Endothelial cell of umbilical vein (primary cell): Measurements from ENCODE around the gene MTA1. TPM values are rescaled to one million over a fixed set of nuclear protein-coding genes. Genes with fewer than 3 reads are reported as not detected.

Source experiments
- BruUV-seq: library from RNA; stranded (reverse); fragments of 400-500 nt; replicated peaks from 2 replicates; lab custom pipeline; 2021; lab: Mats Ljungman, UMichigan
- CTCF ChIA-PET: fragments of 300-600, 350-600 bp; sonication (Branson Sonifier 250); formaldehyde crosslinking; loops from one replicate; lab custom pipeline; 2021; ENCODE audit warnings: antibody characterized with exemption, inconsistent platforms; lab: Charles Lee
- POLR2A ChIA-PET: fragments of 300-600, 350-600 bp; sonication (Branson Sonifier 250); formaldehyde crosslinking; loops from one replicate; lab custom pipeline; 2021; ENCODE audit warnings: antibody characterized with exemption, inconsistent platforms; lab: Charles Lee
- DNase-seq: peaks from one replicate; pipeline ENCODE4 v3.0.0-alpha.2; 2011; ENCODE audit warnings: low read depth, low spot score
- FAIRE-seq: peaks from 2 replicates; lab custom pipeline; 2011; peaks lifted over from hg19 to GRCh38; lab: Jason Lieb, UNC
- H2AFZ ChIP-seq: 2 replicates; pipeline ENCODE4 v1.6.0; 2012; ENCODE audit warnings: low read depth, low read length, control low read depth, inconsistent platforms
- H3K27ac ChIP-seq: 2 replicates; pipeline ENCODE4 v1.5.1; 2011; ENCODE audit warnings: low read depth, mild to moderate bottlenecking, control low read depth, low read length, moderate library complexity; ENCODE audit not compliant: insufficient read depth
- H3K27me3 ChIP-seq, 2 experiments: 2 replicates each; pipeline versions ENCODE4 v1.6.0 to v1.6.1; 2011; ENCODE audit warnings: low read length in 2 of 2, mixed read lengths in 1 of 2; ENCODE audit not compliant: control insufficient read depth in 2 of 2, insufficient read depth in 2 of 2
- H3K36me3 ChIP-seq, 2 experiments: 2 replicates in 1 of 2; 3 replicates in 1 of 2; pipeline ENCODE4 v1.5.1; 2011; ENCODE audit warnings: low read length in 2 of 2, mild to moderate bottlenecking in 1 of 2, moderate library complexity in 1 of 2; ENCODE audit not compliant: control insufficient read depth in 2 of 2, insufficient read depth in 2 of 2; ENCODE audit errors: extremely low read depth in 1 of 2
- H3K4me1 ChIP-seq: 3 replicates; pipeline ENCODE4 v1.5.1; 2011; ENCODE audit warnings: mild to moderate bottlenecking, low read length; ENCODE audit not compliant: control insufficient read depth, insufficient read depth; ENCODE audit errors: extremely low read depth
- H3K4me2 ChIP-seq: 2 replicates; pipeline ENCODE4 v1.6.1; 2011; ENCODE audit warnings: low read length, control low read depth, mixed read lengths; ENCODE audit not compliant: insufficient read depth
- H3K4me3 ChIP-seq, 3 experiments: fragments of 200-600 bp in 1 of 3; sonication (generic), shearing (Covaris generic) in 1 of 3; replicated peaks in 1 of 3; 2 replicates each; pipeline ENCODE4 v1.5.1; 2011 to 2016; ENCODE audit warnings: control low read depth in 3 of 3, low read length in 3 of 3, mild to moderate bottlenecking in 2 of 3, inconsistent platforms in 1 of 3, low read depth in 1 of 3, moderate library complexity in 1 of 3; ENCODE audit not compliant: insufficient read depth in 1 of 3
- H3K79me2 ChIP-seq: 2 replicates; pipeline ENCODE4 v1.6.0; 2012; ENCODE audit warnings: low read length, inconsistent platforms; ENCODE audit not compliant: control insufficient read depth, insufficient read depth
- H3K9ac ChIP-seq: replicated peaks from 2 replicates; pipeline ENCODE3; 2011; ENCODE audit warnings: low read length, control low read depth; ENCODE audit not compliant: insufficient read depth; ENCODE audit errors: extremely low read depth
- H3K9me1 ChIP-seq: replicated peaks from 3 replicates; pipeline ENCODE4 v1.6.0; 2011; ENCODE audit warnings: mild to moderate bottlenecking, low read length; ENCODE audit not compliant: control insufficient read depth, insufficient read depth; ENCODE audit errors: extremely low read depth
- H3K9me3 ChIP-seq: replicated peaks from 2 replicates; pipeline ENCODE4 v1.5.1; 2012; ENCODE audit warnings: low read length, inconsistent platforms; ENCODE audit not compliant: control insufficient read depth, insufficient read depth
- H4K20me1 ChIP-seq: replicated peaks from 2 replicates; pipeline ENCODE3; 2011; ENCODE audit warnings: mild to moderate bottlenecking, low read length; ENCODE audit not compliant: control insufficient read depth, insufficient read depth; ENCODE audit errors: extremely low read depth
- FOS ChIP-seq: IDR thresholded peaks from 2 replicates; pipeline ENCODE4 v1.6.1; 2011; ENCODE audit warnings: mild to moderate bottlenecking, low read length, moderate library complexity, borderline replicate concordance; ENCODE audit not compliant: insufficient read depth
- POLR2A ChIP-seq: IDR thresholded peaks from 2 replicates; pipeline ENCODE4 v1.6.1; 2012; ENCODE audit warnings: low read depth, mild to moderate bottlenecking, control low read depth, low read length
- POLR2AphosphoS5 ChIP-seq: IDR thresholded peaks from 2 replicates; pipeline ENCODE4 v1.6.1; 2012; ENCODE audit warnings: low read depth, mild to moderate bottlenecking, control low read depth, low read length, moderate library complexity; ENCODE audit not compliant: insufficient read depth
- dilution Hi-C: fragments of 300-500 bp; cut with MboI; formaldehyde crosslinking; loops from one replicate; pipeline ENCODE4 v1.15.0; 2019; ENCODE audit warnings: low sequenced_read_pairs; ENCODE audit not compliant: extremely low pct_ligation_motif_present
- intact Hi-C: fragments of 100-400 bp; cut with micrococcal nuclease; formaldehyde crosslinking; loops from one replicate; pipeline ENCODE4 v1.10.0; 2022
- polyA plus RNA-seq, 4 experiments: library from polyadenylated mRNA; depleted of rRNA in 3 of 4; stranded (reverse) in 3 of 4; unstranded in 1 of 4; fragments of >200 nt; gene quantifications; 2 replicates each; pipeline versions ENCODE4 v1.2.1 to v1.2.3, GENCODE V29; 2011 to 2012; ENCODE audit warnings: missing spikeins in 1 of 4
- total RNA-seq: library from RNA; stranded (reverse); gene quantifications from 2 replicates; pipeline ENCODE4 v1.2.3, GENCODE V29; 2021
- TF ChIP-seq, protein P1 (sequence below), 2 donors: IDR thresholded peaks; 1 replicate in 1 of 2; 2 replicates in 1 of 2; pipeline ENCODE4 v1.5.1; 2011; ENCODE audit warnings: low read length in 2 of 2, mild to moderate bottlenecking in 2 of 2, moderate library complexity in 2 of 2, control low read depth in 1 of 2, inconsistent platforms in 1 of 2, low read depth in 1 of 2; ENCODE audit not compliant: insufficient read depth in 1 of 2; ENCODE audit errors: extremely low read depth in 1 of 2

Gene MTA1
- total and polyA plus RNA-seq, 2 donors (not counting 3 experiments of a cell fraction or from before 2014, with no cell fraction given) = 85.2 to 167 TPM

DNA sequence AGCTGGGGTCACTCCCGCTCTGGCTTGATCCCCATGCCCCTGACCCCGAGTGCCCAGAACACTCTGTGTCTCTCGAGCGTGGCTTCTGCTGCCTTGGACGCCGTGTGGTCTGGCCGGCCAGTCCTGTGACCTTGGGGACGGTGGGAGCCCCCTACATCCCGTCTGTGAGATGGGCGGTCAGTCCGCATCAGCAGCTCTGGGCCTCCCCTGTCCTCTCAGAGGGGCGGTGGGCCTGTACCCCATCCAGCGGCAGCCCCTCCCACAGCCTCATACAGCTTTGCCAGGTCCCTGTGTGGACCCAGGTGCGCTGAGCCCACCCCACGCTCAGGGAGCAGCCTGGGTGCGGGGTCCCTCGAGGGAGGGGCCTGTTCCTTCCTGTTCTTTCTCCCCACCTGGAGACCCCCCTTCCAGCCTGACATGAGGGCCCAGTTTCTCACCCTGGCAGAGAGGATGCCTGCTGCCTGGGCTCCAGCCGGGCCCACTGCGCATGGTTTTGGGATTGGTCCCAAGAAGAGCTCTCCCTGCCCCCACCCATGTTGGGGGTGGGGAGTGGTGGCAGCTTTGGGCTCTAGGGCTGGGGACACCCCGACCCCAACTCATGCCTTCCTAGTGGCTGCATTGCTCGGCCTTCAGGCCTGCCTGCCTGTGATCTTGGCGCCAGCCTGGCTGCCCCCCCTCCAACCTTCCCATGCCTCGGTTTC is 1.5 kb downstream of the MTA1 start:
- intact Hi-C loops = loop anchor here (1.0 kb wide), 1 partner anchor 9 kb away; no protein-coding TSS in a partner anchor
- H4K20me1 ChIP-seq = no peaks in the 10 kb centered on the region

More for the DNA sequence above, 1.5 kb downstream of the MTA1 start:
- Histone ChIP-seq H3K9me3 (no peaks in the 10 kb centered on the region), H3K36me3 (peaks cover 0 to 3% of the 10 kb centered on the region in 2 experiments), H3K4me3 (peak overlapping the region; percentile 50 to 96 (median 82)), H3K27ac (no peak overlapping the region), H3K9me1 (no peaks in the 10 kb centered on the region), H3K9ac (peak overlapping the region; percentile 69), H3K79me2 (peaks cover 60% of the 10 kb centered on the region), H3K4me2 (peak overlapping the region; percentile 85), H2AFZ (no peak overlapping the region), H3K4me1 (peaks cover 18% of the 10 kb centered on the region), H3K27me3 (no peaks in the 10 kb centered on the region)
- POLR2A ChIA-PET = no interaction called here
- DNase-seq (no peak), FAIRE-seq (no peak)
- CTCF ChIA-PET = interaction anchor here (1.1 kb wide), 3 partner anchors 27 to 69 kb away, joined by 3 to 4 read pairs (median 3); no protein-coding TSS in a partner anchor
- dilution Hi-C loops = no loop called here
- TSS peak; percentile 23 for BruUV-seq
- TF ChIP-seq, protein P1, sequence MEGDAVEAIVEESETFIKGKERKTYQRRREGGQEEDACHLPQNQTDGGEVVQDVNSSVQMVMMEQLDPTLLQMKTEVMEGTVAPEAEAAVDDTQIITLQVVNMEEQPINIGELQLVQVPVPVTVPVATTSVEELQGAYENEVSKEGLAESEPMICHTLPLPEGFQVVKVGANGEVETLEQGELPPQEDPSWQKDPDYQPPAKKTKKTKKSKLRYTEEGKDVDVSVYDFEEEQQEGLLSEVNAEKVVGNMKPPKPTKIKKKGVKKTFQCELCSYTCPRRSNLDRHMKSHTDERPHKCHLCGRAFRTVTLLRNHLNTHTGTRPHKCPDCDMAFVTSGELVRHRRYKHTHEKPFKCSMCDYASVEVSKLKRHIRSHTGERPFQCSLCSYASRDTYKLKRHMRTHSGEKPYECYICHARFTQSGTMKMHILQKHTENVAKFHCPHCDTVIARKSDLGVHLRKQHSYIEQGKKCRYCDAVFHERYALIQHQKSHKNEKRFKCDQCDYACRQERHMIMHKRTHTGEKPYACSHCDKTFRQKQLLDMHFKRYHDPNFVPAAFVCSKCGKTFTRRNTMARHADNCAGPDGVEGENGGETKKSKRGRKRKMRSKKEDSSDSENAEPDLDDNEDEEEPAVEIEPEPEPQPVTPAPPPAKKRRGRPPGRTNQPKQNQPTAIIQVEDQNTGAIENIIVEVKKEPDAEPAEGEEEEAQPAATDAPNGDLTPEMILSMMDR (IDR thresholded peaks at IDR 0.05; ENCODE audit: extremely low read depth in 1 of 2, insufficient read depth in 1 of 2, low read depth in 1 of 2, low read length in 2 of 2) = no peak
- TF ChIP-seq POLR2A (no peak), POLR2AphosphoS5 (no peak), FOS (no peak)
